LHCN-M2 (cell line): ENCODE measurements around the gene WDR48. TPM values are rescaled to one million over a fixed set of nuclear protein-coding genes. Genes with fewer than 3 reads are reported as not detected.
A peak's percentile ranks its signal among the peaks of the same experiment; 100 is the strongest.

Source experiments
- DNase-seq: peaks from one replicate; pipeline ENCODE4 v3.0.0-alpha.2; 2012; ENCODE audit warnings: low read depth
- total RNA-seq: library from RNA; depleted of rRNA; stranded (reverse); fragments of >200 nt; gene quantifications from 2 replicates; pipeline ENCODE4 v1.2.3, GENCODE V29; 2014

WDR48 gene
- total RNA-seq, 1 experiment from 2014 or later: 19.1 TPM

DNA sequence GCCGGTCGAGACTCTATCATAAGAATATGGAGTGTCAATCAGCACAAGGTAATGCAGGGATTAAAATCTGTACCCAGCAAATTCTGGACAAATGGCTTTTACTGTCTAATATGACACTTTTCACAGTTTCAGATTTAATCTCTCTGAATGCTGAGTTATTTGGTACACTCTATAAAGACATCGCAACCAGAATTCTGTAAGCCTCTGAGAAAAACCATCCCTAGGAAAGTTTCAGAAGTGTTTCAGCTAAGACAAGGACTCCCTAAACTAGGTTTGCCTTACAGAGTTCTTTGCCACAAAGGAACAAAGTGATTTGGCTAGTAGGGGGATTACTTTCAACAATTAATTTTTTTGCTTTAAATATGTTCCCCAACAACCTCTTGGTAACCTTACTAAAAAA, 11.3 kb downstream of the WDR48 start:
- DNase-seq: no peak

DNA sequence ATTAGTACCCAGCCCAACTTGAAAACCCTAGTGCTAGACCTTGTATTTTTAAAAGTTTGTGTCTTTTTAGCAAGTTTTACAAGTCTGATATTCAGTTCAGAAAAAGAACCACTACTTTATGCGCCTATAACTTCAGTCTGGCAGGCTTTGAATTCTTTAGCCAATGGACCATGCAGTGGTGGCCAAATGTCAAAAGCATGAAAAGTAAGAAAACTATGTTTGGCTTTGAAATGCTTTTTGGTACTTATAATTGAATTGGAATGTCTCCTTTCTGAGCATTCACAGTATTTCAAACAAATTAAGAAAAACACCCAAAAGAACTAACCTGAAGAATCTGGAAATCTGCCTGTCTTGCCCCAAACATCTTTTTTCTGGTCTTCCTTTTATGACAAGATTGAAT, 12.8 kb downstream of the WDR48 start:
- no peak for DNase-seq

DNA sequence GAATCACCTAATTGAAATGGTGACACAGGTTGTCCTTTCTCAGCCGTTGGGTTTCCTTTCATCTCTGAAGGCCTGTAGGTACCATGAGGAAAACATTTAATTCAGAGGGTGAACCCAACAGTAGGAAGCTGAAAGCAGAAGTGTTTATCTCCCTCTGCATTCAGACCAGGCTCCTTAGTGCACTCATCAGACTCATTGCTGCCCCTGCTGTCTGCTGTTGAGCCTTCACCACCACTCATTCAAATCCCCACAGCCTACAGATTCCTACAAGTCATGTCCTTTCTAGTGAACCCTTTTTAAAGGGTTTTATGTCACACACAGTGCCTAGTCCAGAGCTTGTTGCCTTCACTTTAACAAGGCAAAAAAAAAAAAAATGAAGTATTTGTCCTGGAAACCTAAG, 13.4 kb downstream of the WDR48 start:
- DNase-seq: peak; percentile 18

DNA sequence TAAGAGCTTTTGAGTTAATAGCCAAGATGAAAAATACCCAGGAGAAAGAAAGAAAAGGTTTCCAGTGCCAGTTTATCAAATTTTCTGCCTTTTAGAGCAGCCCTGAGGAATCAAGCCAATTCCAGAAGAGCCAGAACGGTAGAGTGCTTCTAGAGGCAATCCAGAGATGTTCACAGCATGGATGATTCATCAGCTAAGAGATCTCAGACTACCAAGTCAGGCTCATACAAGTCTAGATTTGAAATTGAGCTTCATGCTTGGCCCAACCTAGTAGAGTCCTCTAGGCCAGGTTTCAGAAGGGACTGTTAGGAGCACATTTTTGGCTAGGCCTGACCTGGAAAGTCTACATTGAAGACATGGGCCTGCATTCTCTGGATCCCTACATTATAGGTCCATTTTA, 15.5 kb downstream of the WDR48 start:
- no peak for DNase-seq

DNA sequence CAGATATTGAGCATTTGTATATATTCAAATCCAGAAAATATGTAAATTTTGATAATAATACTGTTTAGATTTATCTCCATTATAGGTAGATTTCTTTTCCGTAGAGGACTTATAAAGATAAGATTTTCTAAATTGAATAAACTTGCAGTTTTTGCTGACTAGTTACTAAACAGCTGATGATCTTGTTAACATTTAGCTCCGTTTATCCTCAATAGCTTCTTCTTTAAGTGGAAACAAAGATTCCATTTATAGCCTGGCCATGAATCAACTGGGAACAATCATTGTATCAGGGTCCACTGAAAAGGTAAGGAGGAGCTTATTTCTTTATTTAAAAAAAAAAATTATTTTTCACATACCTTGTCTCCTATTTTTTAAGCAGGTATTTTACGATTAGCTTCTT, 16.7 kb downstream of the WDR48 start:
- DNase-seq: no peak

DNA sequence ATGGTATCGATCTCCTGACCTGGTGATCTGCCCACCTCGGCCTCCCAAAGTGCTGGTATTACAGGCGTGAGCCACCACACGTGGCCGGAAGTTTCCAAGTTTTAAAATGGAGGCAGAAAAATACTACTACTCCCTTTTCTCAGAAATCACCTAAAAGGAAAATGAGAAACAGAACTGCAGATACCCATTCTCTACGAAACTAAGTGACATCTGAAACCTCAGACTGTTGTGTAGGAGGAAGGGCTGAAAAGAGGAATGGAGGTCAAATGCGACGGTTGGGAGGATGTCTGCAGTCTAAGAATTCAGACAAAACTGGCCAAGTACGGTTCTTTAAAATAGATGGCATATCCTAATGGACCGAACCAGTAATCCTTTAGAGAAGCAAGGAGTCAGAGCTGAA, 24.1 kb downstream of the WDR48 start:
- DNase-seq: no peak

DNA sequence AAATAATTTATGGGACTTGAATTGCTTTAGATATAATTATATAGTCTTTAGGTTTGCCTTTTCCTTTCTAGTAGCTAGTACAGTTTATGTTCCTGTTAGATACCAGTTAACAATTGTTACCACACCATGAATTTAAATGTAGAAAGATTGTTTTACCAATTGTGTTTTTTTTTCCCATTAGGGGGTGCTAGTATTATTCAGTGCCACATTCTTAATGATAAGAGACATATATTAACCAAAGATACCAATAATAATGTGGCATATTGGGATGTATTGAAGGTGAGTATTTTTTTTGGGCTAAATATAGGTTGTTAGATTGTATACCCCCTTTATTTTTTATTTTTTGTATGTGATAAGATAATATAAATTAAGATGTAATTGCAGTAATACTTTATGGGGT, 27.7 kb downstream of the WDR48 start:
- no peak for DNase-seq

DNA sequence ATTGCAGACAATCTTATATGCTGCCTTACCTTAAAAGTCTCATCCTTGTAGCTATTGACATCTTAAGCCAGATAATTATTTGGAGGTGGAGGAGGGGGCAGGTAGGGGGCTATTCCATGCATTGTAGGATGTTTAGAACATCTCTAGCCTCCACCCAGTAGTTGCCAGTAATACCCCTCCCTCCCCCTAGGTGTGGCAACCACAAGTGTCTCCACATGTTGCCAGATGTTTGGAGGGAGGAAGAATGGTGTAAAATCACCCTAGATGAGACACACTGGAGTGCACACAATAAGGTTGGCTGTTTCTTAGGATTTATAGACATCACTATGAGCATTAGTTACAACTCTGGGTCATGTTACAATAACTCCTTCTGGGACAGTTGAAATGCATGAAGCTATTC, 28.2 kb downstream of the WDR48 start:
- no peak for DNase-seq

DNA sequence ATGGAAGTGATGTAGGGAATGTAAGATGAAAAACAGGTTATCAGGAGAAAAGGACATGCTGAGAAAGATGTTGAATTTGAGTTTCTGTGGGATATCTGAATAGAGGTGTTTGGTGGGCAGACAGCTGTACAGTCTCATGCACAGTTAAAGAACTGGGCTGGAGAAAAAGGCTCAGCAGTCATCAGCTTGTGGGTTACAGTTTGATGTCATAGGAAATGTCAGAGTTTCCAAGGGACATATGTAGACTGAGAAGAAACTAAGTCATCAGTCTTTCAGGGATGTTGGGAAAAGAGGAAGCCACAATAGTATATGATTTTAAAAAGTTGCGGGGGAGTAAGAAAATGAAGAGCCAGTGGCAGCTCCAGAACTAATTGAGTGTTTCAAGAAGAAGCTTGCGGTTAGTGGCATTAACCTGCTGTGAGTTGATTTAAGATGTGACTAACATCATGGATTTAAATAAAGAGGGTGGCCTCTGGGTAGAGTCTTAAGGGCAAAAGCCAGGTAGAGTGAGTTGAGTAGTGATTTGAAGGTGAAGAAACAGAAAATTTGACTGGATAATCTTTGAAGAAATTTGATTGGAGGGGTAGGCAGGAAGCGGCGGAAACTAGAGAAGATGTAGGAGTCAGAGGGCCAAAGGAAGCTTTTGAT, 31.0 kb downstream of the WDR48 start:
- DNase-seq: no peak

DNA sequence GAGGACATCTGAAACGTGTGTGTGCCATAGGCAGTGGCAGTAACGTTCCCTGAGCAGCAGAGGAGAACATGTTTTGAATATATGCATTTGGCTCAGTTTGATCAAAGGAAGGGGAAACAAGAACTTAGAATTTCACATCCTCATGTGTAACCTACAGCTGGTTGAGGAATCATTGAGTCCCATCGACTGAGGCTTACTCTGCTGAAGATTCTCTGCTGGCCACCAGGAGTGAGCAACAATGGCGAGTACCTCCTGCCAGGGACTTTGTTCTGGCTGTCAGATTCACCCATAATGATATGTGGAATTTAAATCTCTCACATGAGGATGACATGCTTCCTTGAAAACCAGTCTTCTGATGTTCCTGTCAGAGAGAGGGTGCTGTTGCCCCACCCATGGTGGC, 34.3 kb downstream of the WDR48 start:
- no peak for DNase-seq

DNA sequence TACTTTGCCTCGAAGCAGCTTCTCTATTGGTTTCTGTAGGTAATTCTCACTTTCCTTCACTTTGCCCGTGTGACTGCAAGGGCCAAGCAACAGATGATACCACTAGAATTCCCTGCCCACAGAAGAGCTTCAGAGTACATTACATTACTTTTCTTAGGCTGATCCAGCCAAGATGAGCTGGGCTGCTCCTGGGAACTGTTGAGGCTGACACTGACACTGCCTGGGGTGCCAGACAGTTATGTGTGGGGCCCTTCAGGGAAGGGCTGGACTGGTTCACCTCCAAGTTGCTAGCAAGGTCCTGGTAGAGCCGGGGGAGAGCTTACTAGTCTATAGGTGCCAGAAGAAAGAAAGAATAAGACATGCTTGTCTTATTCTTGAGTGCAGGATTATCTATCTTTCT, 36.6 kb downstream of the WDR48 start:
- DNase-seq: no peak

DNA sequence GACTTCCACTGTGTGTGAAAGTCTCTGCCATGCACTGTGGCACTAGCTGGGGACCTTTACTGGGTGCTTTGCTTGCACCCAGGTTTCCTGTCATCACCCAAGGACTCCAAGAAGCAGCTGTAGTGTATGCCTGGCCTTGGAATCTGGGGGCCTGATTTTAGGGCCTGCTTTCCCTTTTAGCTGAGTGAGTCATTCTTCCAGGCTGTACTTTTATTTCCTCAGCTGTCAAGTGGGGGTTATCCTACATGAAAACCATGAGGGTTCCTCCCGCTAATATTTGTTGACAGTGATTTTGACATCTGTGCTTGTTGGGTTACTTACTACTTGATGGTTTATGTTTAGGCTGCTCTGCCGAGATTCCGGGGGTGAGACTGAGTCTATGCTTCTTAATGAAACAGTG, 37.1 kb downstream of the WDR48 start:
- peak; percentile 91 for DNase-seq

DNA sequence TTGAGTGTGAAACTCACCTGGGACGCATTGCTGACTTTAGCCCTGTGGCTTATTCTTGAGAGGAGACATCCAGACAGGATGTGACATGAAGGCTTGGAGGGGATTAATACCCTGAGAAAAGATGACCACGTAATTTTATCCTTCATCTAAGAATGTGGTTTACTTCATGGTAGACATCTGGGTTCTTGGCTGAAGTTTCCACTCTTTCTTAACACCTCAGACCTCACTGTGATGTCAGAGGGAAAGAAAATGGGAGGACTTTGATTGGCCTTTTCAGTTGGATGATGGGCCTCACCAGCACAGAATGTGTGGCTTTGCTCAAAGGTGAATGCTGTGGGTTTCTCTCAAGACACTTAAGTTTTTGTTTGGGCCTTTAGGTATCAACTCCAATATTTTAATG, 39.1 kb downstream of the WDR48 start:
- DNase-seq: peak; percentile 43

DNA sequence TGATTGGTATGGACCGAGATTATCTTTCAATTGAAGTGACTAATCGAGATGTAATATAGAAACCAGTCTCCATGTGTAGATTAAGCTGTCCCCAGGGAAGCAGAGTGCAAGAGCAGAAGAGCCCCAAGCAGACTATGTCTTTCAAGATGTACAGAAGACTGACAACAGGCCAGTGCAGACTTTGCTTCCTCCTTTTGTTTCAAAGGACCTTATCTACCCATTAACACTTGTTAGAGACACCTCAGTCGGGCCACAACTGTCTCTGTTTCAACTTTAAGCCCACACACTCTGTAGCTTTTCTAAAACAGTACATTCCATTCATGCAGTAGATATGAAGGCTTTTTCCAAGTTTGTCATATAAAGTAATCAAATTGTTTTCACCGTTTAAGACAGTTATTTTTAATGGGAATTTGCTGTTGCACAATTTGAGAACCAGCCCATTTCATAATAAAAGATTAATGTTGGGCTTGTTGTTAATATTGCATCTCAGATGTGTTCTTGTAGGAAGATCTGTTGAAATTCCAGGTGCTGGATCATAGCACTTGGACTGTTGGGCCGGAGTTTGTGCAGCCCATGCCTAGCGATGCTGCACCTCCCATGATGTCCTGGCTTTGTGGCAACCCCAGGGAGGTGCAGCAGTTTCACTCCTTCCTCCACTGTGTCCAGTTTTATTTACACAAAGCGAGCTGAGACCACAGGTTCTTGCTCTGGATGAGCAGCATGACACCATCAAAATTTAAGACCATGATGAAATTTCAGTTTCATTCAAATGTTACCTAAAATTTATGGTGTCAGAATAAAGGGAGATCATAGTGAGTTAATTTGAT, 43.2 kb downstream of the WDR48 start:
- DNase-seq: no peak

DNA sequence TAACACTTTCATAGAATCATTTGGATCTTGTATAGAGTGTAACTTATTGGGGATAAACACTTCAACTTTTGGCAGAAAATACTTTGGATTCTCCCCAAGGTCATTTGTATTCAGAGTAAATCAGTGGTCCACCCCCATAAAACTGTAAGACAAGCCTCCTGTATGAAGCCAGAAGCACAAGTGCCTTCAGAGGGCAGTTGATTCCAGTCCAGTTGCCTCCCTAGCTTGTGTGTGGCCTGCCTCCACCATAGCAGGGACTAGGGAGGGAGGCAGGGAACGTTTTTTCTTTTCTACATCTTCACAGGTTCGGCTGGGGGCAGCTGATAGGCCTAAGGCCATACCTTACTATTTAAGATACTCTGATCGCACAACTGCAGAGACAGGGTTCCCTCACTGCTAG, 44.0 kb downstream of the WDR48 start:
- DNase-seq: no peak

DNA sequence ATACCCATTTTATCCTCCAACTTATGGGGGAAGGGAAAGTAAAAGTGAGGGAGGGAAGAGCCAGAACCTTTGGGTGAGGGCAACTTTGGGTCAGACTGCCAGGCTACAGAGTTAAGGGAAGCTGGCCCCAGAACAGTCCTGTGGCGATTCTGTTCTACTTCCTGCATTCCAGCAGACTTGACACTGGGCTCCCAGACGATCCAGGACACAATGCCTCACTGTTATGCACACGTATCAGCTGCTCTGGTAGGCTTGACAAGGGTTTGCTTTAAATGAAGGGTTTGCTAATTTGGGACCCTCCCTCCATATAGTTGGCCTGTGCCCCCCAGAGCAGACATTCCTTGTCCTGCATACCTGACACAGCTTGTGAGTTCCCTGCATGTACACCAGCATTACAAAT, 45.0 kb downstream of the WDR48 start:
- no peak for DNase-seq

DNA sequence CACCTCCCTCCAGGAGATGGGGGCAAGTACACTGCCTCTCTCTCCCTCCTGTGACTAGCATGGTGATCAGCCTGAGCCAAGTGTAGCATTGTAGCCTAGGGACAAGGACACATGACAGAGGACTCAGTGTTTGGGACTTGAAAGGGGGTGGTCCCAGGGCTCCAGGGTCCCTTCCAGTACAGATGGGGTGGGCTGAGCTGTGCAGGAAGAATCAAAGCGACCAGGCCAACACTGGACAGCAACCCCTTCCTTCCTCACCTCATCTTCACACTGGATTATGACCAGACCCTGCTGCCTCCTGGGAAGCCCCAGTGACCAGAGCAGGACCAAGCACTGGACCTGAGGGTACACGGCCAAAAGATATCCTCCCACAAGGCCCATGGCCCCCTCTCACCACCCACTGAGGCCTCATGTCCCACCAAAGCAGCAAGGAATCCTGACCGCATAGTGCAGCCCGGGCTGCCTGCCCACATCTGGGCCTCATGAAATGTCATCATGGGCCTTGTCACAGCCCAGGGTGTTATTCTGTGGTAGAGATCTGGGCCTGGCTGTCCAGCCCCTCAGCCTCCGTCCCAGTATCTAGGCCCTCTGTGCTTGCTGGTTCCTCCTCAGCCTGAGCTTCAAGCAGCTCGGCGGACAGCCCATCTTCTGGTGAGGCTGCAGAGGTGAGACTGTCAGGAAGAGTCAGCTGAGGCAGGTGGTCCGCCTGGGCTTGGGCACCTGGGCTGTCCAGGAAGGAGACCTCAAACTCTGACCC, 46.1 kb downstream of the WDR48 start:
- DNase-seq: no peak

DNA sequence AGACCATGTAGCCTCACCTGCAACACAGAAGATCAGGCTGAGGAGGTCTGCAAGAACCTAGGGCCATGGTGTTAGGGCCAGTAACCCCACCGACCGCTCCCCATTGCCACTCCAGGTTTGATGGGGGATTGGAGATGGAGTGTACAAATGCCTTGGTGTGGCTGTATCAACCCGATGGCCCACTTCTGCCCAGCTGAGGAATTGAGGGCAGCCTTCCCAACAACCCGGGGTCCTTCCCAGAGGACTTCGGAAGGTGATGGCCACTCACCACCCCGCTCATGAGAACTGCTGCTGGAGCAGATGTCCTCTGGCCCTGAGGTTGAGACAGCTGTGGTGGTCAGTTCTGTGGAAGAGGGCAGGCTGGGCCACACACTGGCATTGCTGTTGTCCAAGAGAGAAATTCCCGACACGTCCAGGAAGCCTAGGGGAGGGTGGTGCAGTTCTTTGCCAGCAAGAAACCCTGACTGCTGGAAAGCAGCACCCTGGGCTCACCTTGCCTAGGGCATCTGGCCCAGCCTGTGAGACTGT, 46.7 kb downstream of the WDR48 start:
- DNase-seq: no peak

DNA sequence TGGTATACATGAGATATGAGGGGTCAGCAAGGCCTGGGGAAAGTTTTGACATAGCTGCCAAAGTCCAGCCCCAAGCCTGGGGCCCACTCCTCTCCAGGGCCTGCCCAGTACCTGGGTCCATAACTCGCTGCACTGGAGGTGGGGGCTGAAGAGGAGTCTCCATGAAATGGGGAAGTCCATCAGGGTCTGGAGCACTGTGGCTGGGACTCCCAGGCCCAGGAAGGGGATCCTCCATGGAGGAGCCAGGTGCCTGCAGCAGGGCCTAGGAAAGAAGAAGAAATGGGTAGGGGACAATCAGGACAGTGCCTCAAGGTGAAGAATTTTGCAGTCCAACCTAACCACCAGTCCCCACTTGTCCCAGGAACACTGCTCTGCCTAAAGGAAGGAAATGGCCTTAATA, 47.4 kb downstream of the WDR48 start:
- DNase-seq: no peak

DNA sequence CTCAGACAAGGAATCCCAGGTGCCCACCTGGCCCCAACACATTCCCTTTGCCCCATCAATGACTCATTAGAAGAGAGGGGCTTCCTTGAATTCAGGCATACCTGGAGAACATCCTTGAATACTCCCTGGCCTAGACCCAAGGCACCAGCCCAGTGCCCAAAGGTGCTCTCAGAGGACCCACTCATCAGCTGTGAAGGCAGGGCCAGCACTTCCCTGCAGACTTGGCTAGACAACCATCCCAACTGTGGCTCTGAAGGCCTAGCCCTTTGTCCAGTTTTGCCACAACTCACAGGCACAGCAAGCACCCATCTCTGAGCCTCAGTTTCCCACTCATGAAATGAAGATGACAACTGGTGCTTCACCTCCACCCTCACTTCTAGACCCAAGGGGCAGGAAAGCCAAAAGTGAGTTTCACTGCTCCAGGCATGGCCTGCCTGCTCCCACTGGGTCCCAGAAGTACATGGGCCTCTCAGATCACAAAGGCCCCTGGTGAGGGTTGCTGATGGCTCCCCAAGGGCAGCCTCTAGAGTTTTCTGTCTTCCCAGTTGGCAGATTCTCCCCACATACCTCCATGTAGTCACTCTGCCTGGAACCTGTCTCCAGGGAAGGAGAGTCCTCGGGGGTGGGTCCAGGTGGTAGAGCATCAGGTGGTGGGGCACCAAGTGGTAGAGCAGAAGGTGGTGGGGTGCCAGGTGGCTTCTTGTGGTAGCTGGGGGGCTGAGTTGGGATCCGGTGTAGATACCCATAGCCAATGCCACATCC, 48.1 kb downstream of the WDR48 start:
- DNase-seq: no peak

DNA sequence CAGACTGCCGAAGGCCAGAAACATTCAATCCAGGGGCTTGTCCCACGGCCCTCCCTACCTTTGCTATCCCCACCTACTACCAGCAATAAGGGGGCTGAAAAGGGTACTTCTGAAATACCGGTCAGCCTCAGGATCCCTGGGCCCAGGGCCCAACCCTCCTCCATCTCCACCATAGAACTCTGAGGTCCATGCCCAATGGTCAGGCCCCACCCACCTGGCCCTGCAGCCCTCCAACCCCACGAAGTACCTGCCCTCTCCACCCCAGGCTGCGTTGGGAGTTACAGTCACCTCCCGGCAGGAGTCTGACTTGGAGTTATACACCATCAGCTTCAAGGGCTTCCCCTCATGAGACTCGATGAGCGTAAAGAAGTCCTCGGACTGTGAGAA, 48.7 kb downstream of the WDR48 start:
- DNase-seq: no peak
